ENCODE results near the gene EEF2K. TPM values are rescaled to one million over a fixed set of nuclear protein-coding genes. Genes with fewer than 3 reads are reported as not detected.

EEF2K gene
- total RNA-seq, 4 donors from 2014 or later: 18.7 to 39.9 (median 21.2) TPM

DNA sequence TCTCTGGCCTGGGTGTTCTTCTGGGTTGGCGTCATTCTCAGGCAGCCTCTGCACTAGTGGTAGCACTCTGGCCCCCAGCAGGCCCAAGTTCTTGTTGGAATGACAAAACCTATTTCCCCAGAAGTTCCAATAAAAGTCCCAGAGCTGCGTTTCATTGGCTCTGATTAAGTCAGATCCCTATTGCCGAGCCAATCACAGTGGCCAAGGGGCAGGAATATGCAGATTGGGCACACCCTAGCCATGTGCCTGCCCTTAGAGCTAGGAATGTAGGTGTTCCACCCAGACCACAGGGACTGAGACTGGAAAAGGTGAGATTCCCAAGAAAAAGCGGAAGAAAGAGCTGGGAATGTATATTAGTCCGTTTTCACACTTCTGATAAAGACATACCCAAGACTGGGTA lies 46.2 kb downstream of the EEF2K start:
- in situ Hi-C loops (cut with MboI; ENCODE audit: low sequenced_read_pairs in 4 of 4) (no loop called here), intact Hi-C loops (cut with DNase I; ENCODE audit: low total_unique reads) (no loop called here)
- TF ChIP-seq, protein P1, sequence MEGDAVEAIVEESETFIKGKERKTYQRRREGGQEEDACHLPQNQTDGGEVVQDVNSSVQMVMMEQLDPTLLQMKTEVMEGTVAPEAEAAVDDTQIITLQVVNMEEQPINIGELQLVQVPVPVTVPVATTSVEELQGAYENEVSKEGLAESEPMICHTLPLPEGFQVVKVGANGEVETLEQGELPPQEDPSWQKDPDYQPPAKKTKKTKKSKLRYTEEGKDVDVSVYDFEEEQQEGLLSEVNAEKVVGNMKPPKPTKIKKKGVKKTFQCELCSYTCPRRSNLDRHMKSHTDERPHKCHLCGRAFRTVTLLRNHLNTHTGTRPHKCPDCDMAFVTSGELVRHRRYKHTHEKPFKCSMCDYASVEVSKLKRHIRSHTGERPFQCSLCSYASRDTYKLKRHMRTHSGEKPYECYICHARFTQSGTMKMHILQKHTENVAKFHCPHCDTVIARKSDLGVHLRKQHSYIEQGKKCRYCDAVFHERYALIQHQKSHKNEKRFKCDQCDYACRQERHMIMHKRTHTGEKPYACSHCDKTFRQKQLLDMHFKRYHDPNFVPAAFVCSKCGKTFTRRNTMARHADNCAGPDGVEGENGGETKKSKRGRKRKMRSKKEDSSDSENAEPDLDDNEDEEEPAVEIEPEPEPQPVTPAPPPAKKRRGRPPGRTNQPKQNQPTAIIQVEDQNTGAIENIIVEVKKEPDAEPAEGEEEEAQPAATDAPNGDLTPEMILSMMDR (IDR thresholded peaks at IDR 0.05 in 4 of 5, conservative IDR thresholded peaks at IDR 0.05 in 1 of 5): no peak
- TF ChIP-seq POLR2A (IDR thresholded peaks at IDR 0.05): no peak

DNA sequence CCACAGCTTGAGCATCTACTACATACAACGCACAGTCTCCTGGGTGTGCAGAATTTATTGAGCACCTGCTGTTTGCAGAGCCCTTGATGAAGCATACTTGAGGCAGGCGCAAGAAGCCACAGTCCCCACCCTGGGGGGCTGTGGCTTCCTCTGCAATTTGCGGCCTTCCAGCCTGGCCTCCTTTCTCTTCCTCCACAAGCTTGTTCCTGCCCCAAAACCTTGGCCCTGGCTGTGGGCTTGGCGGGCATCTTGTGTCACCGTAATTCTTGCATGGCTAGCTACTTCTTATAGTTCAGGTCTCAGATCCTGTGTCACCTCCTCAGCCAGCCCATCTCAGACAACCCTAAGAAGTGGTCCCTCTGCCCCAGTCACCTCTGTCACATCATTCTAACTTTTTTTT lies 47.2 kb downstream of the EEF2K start:
- in situ Hi-C loops (cut with MboI; ENCODE audit: low sequenced_read_pairs in 4 of 4) (no loop called here), intact Hi-C loops (cut with DNase I; ENCODE audit: low total_unique reads) (no loop called here)
- peaks cover 2 to 88% of the 10 kb centered on the region in 2 donors for H3K36me3 ChIP-seq
- no peak overlapping the region for H3K4me3 ChIP-seq
- H3K9me3 ChIP-seq: no peaks in the 10 kb centered on the region
- no peak for TF ChIP-seq POLR2A (IDR thresholded peaks at IDR 0.05)
- TF ChIP-seq, protein P1 (IDR thresholded peaks at IDR 0.05 in 4 of 5, conservative IDR thresholded peaks at IDR 0.05 in 1 of 5): no peak
- H3K27ac ChIP-seq: no peak overlapping the region
- no peak for DNase-seq
- H3K27me3 ChIP-seq: no peaks in the 10 kb centered on the region
- ATAC-seq: no peak
- no peaks in the 10 kb centered on the region for H3K4me1 ChIP-seq

More for the DNA sequence above, 46.2 kb downstream of the EEF2K start:
- Histone ChIP-seq H3K27me3 (no peaks in the 10 kb centered on the region), H3K36me3 (peaks cover 0 to 78% of the 10 kb centered on the region in 2 donors), H3K4me3 (no peak overlapping the region), H3K4me1 (no peaks in the 10 kb centered on the region), H3K27ac (no peak overlapping the region), H3K9me3 (no peaks in the 10 kb centered on the region)
- no peak for ATAC-seq
- no peak for DNase-seq

DNA sequence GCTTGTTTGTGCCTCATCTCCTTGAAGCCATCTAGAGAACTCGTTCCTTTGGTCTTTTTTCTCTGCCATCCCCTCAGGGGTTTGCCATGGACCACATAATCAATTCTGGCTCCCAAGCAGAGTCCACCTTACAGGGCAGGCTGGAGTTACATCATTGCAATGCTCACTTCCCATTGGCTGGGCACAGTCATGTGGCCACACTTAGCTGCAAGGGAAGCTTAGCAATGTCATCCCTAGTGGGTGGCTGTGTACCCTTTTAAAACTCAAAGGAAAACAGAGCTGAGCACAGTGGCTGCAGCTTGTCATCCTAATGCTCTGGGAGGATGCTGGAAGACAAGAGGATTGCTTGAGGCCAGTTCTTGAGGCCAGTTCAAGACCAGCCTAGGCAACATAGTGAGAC lies 49.3 kb downstream of the EEF2K start:
- Histone ChIP-seq H3K4me1 (no peaks in the 10 kb centered on the region), H3K9me3 (no peaks in the 10 kb centered on the region), H3K4me3 (no peak overlapping the region), H3K27ac (no peak overlapping the region), H3K36me3 (peaks cover 2 to 96% of the 10 kb centered on the region in 2 donors), H3K27me3 (no peaks in the 10 kb centered on the region)
- no peak for DNase-seq
- in situ Hi-C loops (cut with MboI; ENCODE audit: low sequenced_read_pairs in 4 of 4) (no loop called here), intact Hi-C loops (cut with DNase I; ENCODE audit: low total_unique reads) (no loop called here)
- ATAC-seq: no peak
- no peak for TF ChIP-seq POLR2A (IDR thresholded peaks at IDR 0.05)
- TF ChIP-seq, protein P1 (IDR thresholded peaks at IDR 0.05 in 4 of 5, conservative IDR thresholded peaks at IDR 0.05 in 1 of 5): no peak

DNA sequence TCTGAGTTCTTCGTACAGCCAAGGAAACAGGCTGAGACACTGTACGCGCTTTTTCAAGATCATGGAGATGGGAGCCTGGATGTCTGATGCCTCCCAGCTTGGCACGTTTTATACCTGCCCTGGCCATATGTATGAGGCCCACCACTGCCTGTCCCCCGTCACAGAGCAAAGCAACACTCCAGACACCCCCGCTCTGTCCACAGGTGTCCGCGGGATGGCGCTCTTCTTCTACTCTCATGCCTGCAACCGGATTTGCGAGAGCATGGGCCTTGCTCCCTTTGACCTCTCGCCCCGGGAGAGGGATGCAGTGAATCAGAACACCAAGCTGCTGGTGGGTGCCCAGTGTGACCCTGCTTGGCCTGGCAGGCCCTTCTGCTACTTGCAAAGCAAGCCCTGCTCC lies 51.4 kb downstream of the EEF2K start:
- Histone ChIP-seq H3K4me1 (no peaks in the 10 kb centered on the region), H3K9me3 (no peaks in the 10 kb centered on the region), H3K27me3 (no peaks in the 10 kb centered on the region), H3K4me3 (no peak overlapping the region), H3K36me3 (peaks cover 2 to 86% of the 10 kb centered on the region in 2 donors), H3K27ac (no peak overlapping the region)
- ATAC-seq (no peak), DNase-seq (no peak)
- in situ Hi-C loops (cut with MboI; ENCODE audit: low sequenced_read_pairs in 4 of 4) (no loop called here), intact Hi-C loops (cut with DNase I; ENCODE audit: low total_unique reads) (no loop called here)
- TF ChIP-seq, protein P1 (IDR thresholded peaks at IDR 0.05 in 4 of 5, conservative IDR thresholded peaks at IDR 0.05 in 1 of 5): no peak
- no peak for TF ChIP-seq POLR2A (IDR thresholded peaks at IDR 0.05)

DNA sequence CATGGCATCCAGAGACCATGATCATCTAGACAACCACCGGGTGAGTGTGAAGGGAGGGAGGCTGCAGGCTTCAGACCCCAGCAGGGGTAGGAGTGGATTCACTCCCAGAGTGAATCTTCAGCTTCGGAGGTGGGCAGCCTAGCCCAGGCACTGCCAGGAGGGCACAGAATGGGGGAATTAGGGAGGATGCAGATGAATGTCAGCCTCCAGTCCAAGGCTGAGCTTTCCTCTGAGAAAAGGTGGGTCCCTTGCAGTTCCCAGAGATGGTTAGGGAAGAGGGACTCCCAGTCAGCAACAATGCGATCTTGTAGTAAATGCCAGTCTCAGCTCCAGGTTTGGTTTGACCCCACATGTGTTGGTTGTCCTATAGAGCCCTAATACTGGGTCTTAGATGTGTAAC lies 54.4 kb downstream of the EEF2K start:
- ATAC-seq (no peak), DNase-seq (no peak)
- TF ChIP-seq, protein P1 (IDR thresholded peaks at IDR 0.05 in 4 of 5, conservative IDR thresholded peaks at IDR 0.05 in 1 of 5): no peak
- no peak for TF ChIP-seq POLR2A (IDR thresholded peaks at IDR 0.05)
- no peaks in the 10 kb centered on the region for H3K9me3 ChIP-seq
- in situ Hi-C loops (cut with MboI; ENCODE audit: low sequenced_read_pairs in 4 of 4) (no loop called here), intact Hi-C loops (cut with DNase I; ENCODE audit: low total_unique reads) (no loop called here)
- H3K27me3 ChIP-seq: no peaks in the 10 kb centered on the region
- no peak overlapping the region for H3K27ac ChIP-seq
- H3K36me3 ChIP-seq: peaks cover 2 to 79% of the 10 kb centered on the region in 2 donors
- H3K4me3 ChIP-seq: no peak overlapping the region
- no peaks in the 10 kb centered on the region for H3K4me1 ChIP-seq

Measured in gastrocnemius medialis (tissue), 4 donors.